ENCODE measurements around the gene ABCC11.

Gene ABCC11

DNA sequence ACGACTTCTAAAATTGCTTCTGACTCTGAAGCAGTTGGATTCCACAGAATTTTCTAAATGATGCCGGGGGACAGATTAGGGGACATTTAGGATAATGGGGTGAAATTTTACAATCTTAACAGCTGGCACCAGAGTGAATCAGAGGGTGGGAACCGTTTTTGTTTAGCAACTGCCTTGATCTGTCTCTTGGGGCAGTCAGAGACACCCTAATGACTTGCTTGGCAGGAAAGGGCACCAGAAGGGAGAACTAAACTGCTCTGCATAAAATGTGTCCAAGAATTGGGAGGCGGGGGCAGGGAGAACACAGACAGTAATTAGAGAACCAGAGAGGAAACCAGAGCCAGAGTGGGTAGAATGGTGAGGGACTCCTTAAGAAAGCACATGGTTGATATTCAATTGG lies 85.4 kb downstream of the ABCC11 start:
- no peak for DNase-seq (ENCODE audit: low read depth in 2 of 2)

DNA sequence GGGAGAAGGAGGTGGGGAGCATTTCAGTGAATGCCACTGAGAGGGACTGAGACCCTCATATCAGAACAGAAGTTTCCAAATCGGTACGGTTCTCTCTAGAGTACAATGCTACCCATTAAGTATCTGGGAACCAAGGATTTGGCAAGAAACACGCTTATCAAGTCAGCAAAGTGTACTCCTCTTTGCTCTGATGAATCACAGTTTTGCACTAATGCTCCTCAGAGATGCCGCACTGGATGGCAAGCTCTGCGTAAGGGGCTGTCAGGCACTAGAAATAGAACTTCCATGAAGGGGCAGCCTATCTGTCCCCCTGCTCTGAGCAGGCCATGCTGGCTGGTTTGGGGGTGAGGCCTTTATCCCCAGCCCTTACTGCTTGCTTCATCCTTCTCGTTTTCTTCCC lies 86.8 kb downstream of the ABCC11 start:
- no peak for DNase-seq (ENCODE audit: low read depth in 2 of 2)

DNA sequence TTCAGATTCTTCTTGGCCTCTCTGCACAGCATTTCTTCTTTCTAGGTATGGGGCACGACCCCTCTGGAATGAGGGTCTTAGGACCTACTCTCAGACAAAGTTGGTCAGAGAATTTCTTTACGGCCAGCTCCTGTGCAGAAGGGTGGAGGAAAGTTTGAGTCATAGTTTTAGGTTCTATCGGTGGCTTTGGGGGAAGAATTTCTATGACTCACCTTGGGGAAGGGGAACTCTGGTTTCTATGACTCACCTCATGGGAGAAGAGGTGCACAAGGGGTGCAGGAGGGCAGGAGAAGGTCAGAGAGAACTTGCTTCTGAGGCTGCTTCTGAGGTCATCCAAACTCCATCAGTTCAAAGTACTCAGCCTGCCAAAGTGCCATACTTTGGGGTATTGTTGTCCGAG lies 89.0 kb downstream of the ABCC11 start:
- DNase-seq (ENCODE audit: low read depth in 2 of 2): no peak

DNA sequence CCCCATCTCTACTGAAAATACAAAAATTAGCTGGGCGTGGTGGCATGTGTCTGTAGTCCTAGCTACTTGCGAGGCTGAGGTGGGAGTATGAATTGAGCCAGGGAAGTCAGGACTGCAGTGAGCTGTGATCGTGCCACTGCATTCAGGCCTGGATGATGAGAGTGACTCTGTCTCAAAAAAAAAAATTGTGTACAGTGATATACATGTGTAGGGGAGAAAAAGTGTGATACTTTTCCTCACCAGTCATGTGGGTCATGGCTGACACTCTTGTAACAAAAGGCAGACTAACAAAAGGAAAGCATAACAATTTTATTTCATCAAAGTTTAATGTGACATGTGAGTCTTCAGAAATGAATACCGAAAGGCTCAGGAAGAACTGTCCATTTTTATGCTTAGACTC lies 89.5 kb downstream of the ABCC11 start:
- no peak for DNase-seq (ENCODE audit: low read depth in 2 of 2)

DNA sequence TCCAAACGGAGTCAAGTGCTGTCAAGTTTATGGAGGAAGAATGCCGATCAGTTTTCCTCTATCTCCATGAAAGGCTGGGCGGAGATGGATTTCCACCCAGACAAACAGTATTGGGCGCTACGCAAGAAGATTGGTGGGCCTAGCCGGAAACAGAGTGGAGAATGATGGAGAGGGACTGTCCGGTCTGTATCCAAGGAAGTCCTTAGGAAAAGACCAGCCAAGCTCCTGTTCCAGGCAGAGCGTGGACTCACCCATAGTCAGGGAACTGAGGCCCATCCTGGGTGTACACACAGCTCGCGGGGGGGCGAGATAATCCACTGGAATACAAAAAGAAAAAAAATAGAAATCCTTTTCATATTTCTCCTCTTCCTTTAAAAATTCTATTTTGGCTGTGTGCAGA lies 90.0 kb downstream of the ABCC11 start:
- no peak for DNase-seq (ENCODE audit: low read depth in 2 of 2)

DNA sequence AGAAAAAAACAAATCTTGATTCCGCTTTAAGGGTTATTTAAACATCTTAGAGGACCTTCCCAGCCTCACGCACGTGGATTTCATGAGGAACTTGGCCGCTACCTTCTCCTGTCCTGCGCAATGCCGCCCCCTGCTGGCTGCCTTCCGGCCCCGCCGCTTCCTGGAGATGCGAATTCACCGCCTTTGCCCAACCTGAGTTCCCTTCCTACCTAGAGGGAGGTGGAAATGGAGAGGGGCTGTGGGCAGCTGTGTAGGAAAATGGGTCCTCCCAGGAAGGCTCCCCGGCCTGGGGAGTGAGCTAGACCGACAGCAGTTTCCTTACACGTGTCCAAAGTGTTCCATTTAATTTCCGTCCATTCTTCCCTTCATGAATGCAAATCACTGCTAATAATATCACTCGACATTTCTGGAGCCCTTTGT lies 90.5 kb downstream of the ABCC11 start:
- DNase-seq (ENCODE audit: low read depth in 2 of 2): peak; percentile 47 to 63

DNA sequence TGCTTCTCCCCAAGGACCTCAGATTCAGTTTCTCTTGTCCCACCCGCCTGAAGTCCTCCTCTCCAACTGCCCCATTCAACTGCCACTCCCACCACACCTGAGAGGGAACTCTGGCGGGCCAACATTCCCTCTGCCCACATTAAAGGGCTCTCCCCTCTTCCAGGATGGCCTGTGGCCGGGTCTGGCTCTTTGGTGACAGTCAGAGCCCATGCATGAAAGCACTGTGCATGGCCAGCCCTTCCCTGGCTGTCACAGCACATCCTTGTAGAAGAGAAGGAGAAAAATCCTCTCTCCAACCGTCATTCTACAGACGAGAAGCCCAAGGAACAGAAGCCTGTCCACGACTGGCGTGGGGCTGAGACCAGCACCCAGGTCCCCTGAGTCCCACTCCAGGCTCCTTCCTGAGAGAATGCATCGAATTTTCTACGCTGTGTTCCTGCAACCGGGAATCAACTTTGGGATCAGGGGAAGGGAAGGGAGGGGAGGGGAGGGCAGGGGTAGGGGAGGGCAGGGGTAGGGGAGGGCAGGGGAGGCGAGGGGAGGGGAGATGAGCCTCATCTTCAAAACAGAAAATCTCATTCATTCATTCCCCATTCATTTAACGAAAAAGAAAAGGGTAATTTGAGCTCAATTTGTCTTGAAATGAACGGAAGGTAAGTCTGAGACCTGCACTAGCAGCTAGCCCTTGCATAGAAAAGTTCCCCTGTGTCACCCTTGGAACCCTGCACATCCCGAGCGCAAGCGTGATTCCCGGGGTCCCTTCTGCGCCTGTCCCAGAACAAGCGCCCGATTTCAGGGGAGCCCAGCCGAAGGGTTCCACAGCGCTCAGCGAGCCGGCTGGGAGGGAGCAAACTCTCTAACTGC lies 91.2 kb downstream of the ABCC11 start, which contains the start of gene ABCC12:
Gene ABCC12 (minus strand): TSS at position 68 of the 864 bp plus-strand sequence. CDS start 9,569 bp downstream, outside the sequence.
- DNase-seq (ENCODE audit: low read depth in 2 of 2): no peak

DNA sequence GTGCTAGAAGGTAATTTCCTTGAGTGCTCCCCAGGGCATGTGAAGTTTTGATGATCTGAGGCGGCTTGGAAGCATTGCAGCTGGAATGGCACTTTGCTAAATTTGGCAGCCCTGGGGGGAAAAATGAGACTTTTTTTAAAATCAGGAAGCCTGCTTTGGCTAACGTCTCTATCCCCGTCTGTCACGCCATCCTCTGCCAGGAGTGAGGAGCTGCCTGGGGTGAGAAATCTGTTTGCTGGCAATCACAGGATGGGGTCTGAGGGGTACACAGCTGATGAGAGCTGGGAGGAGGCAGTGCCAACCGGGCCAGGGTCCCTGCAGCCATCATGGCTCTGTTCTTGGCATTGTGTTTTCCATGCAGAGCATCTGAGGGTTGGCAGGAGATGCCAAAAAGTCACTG lies 93.6 kb downstream of the ABCC11 start:
- DNase-seq (ENCODE audit: low read depth in 2 of 2): no peak

DNA sequence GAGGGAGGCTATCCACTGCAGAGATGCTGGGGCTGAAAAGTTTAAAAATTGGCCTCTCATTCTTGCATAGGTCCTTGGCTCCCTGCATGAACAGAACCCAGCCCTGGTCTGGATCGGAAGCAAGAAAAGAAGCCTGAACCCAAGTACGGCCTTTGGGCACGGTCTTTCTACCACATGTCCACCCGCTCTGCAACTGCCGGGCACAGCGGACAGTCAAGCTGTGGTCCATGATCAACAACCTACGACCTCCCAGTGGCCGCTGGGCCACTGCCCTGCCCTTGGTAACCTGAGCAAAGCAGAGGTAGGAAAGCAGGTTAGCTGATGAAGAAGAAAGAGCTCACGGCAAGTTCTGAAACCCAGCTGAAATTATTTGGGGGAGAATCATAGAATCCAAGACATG lies 95.1 kb downstream of the ABCC11 start:
- DNase-seq (ENCODE audit: low read depth in 2 of 2): no peak

DNA sequence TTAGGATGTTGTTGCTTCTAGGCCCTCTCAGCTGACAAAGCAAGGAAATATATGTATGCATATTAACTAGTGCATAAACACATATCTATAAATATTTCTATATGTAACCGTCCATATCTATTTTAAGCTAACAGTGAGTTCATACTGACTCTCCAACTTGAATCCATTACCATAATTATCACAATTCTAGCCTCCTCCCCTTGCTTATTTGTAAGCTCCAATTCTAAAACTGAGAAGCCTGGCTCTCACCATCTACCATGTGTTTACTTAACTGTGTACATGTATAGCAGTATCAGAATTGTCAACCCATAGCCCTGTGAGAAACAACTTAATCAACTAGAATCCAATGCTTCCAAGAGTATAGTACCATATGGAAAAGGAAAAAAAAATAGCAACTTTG lies 96.6 kb downstream of the ABCC11 start:
- no peak for DNase-seq (ENCODE audit: low read depth in 2 of 2)

DNA sequence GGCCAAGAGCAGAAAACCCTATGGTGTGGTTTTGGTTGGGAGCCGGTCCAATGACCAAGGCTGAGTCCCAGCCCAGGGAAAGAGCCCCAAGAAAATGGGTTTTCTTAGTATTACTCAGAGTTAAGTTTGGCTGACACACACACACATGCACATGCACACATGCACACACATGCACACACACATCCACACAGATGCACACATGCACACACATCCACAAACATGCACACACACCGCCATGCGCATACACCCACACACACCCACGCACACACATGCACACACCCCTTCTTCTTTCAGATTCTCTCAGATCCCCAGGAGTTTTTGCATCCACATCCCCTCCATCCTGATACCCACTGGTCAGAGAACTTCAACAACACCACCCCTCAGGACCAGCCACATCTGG lies 100.6 kb downstream of the ABCC11 start:
- DNase-seq (ENCODE audit: low read depth in 2 of 2): no peak

DNA sequence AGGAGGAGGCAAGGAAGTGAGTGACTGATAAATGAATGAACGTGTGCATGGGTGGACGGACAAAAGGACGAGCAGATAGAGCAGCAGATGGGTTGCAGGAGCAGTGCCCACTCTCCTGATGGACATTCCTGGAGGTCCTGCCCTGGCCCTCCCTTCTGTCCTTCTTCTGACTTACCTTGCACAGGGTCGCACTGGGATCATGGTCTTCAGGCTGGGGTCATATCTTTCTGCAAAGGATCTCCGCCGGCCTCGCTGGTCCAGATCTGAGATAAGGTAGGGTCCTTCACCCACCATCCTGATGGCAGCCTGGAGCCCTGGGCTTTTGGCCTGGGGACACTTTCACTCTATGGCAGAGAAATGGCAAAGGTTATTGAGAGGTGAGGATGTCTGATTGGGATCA lies 101.2 kb downstream of the ABCC11 start:
- DNase-seq (ENCODE audit: low read depth in 2 of 2): no peak

DNA sequence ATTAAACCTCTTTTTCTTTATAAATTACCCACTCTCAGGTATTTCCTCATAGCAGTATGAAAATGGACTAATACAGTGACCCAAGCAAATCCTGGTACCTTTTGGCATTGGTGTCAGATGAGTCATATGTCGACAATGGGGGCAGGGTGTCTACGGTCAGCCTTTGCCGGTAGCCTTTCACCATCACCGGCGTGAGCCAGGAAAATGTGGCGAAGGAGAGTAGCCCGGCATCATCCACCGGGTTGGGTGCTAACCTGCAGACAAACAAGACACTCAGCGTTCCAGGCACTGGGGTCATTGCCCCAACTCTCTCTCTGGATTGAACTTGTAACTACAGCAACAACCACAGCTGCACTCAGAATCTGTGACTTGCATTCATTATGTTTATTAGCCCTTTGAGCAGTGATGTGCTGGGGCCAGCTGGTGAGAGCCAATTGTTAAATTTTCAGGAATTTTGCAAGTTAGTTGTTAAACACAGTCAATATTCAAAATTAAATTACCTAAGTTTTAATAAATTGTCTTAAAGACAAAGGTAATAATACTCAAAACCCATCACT lies 103.4 kb downstream of the ABCC11 start:
- no peak for DNase-seq (ENCODE audit: low read depth in 2 of 2)

DNA sequence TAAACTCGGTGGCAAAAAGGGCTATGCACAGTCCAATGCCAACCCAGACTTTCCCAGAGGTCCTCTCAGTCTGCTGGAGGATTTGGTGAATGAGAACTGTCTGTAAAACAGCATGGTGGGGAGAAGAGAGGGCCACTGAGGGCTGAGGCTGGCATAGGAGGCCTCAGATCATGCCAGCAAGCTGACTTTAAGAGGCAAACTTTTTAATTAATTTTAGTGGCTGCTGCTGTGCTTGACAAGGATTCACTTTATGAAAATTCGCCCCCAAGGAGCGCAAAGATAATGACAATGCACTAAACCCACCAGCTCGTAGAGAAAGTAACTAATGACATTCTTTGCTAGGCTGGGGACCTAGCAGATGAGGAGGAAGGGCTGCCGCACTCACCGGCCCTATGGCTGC lies 106.5 kb downstream of the ABCC11 start:
- no peak for DNase-seq (ENCODE audit: low read depth in 2 of 2)

DNA sequence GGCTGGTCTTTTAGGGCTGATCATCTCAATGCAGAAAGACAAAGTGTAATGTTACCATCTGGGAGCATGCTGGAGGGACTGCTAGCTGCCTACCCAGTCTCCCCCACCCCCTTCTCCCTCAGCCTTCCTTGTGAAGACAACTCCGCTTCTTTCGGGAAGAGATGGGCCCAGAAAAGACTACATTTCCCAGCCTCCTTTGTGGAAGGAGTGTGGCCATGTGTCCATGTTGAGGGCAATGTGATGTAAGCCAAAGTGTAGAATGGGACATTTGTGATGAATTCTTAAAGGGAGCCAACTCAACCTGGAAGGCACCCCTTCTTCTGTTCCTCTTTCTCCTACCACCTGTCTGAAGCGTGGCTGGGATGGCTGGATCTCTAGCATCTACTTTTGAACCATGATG lies 107.8 kb downstream of the ABCC11 start:
- DNase-seq (ENCODE audit: low read depth in 2 of 2): no peak

DNA sequence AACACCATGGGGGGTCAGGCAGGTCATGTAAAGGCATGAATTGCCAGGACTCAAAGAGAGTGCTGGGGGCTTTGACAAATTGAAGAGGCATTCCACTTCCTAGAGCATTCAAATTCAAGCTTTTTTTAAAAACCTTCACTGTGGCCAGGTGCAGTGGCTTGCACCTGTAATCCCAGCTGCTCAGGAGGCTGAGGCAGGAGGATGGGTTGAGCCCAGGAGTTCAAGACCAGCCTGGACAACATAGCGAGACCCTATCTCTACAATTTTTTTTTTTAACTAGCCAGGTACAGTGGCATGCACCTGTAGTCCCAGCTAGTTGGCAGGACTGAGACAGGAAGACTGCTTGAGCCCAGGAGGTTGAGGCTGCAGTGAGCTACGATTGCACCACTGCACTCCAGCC lies 108.8 kb downstream of the ABCC11 start:
- DNase-seq (ENCODE audit: low read depth in 2 of 2): no peak

DNA sequence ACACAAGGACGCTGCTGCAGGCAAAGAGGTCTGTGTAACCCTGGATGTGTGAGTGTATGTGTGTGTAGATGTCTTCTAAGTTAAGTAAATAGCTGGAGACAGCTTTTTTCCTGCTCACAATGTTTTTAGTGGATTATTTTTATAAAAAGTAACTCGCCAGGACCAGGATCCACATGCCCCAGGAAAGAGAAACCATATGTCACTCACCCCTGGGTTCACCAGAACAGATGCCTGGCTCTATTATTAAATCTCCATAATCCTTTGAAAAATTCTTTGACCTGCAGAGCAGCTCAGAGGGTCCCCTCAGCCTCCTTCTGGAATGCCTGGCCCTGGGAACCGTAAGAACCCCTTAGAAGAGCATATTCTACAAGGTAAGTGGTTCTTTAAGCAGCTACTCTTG lies 109.5 kb downstream of the ABCC11 start:
- DNase-seq (ENCODE audit: low read depth in 2 of 2): no peak

DNA sequence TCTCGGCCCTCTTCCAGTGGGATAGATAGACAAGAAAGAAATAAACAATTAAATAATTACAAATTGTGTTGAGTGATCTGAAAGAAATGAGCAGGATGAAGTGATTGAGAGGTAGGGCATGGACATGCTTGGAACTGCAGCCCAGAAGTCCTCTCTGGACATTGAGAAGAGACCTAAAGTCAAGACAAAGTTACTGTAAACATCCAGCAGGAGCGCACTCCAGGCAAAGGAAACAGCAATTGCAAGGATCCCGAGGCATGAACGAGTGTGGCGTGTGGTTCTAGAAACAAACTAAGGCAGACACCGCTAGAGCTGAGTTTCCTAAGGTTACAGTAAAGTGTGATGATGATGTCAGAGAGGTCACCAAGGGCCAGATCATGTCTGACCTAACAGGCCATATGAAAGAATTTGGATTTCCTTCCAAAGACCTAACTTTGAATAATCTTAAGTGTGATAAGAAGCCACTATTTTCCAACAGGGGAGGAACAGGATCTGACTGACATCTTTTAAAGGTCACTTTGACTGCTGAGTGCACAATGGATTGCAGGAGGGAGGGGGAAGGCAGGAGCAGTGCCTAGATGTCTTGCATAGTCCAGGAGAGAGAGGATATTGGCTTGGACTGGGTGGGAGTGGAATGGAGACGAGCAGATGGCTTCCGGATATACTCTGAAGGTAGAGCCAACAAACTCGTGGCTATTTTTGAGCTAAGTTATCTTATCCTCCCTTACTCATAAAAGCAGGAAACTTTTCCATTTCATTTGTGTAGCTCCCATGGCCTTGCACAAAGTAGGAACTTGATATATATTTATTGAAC lies 110.6 kb downstream of the ABCC11 start:
- no peak for DNase-seq (ENCODE audit: low read depth in 2 of 2)

DNA sequence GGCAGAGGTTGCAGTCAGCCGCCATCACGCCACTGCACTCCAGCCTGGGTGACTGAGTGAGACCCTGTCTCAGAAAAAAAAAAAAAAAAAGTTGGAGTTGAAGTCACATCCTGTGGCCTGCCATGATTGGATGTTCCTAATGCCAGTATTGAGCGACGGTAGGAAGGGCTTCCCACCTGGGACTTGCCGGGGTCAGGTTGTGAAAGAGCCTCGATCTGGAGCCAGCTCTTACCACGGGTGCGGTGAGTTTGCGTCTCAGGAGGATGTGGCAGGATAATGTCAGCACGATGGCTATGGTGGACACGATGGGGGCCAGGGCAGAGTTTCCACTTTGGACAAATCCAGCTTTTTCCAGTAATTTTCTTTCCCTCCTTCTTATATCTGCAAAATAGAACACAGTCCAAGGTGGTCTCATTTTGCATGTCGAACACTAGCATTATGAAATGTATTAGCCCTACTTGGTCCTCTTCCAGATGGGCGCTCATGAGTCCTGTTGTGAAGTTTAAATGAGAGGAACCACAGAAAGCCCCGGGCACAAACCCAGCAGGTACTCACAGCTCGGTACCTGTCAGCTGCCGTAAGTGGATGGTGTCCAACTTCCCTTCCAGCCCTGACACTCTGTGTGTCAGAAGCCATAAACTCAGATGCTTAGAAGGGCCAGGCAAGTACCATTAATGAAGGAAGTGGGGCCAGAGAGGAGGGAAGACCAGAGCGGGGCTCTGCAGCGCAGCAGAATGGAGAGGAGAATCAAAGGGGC lies 113.7 kb downstream of the ABCC11 start:
- no peak for DNase-seq (ENCODE audit: low read depth in 2 of 2)

DNA sequence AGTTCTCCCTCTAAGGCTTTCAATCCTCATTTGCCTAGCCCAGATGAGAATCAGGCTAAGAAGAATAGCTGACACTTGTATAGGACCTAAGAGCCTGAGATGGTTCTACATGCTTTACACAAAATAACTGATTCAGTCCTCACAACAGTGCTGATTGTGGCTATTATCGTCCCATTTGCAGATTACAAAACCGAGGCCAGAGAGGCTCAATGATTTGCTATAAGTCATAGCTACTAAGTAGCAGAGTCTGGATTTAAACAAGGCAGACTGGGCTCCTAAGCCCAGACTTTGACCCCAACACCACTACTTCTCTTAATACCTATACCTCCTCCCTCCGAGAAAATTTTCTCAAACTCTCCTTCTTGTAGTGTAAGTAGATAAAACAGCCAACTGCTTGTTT lies 114.6 kb downstream of the ABCC11 start:
- no peak for DNase-seq (ENCODE audit: low read depth in 2 of 2)

DNA sequence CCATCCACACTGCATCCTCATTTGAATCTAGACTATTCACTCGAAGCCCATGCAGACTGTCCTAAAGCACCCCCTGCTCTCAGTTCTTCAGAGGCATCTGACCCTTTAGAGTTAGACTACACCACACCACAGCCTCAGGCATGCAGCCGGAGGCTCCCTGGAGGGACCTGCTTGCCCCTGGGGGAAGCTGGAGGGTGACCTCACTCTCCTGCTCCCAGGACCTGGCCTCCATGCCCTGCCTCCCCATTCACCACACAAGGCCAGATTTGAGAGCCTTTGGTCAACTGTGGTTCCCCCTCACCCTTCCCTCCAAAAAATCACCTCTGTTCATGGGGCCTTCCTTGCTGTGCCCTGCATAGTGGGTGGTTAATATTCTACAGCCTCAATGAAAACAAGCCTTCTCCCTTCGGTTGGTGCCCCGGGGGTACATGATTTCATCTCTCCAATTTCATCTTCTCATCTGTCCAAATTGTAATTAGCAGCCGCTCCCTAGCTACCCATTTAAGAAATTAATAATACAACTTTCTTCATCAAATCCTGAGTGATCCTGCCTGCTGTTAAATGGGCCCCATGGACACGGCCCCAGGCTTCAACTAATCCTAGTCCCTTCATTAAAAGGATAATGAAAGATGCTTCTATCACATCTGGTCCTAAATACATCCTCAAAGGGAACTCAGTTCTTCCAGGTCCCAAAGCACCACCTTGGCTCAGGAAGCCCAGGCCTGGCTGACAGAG lies 116.0 kb downstream of the ABCC11 start:
- no peak for DNase-seq (ENCODE audit: low read depth in 2 of 2)
